Left ventricle myocardium inferior (tissue), 1 donor: Measurements from ENCODE around the gene ZDHHC22. TPM values are rescaled to one million over a fixed set of nuclear protein-coding genes. Genes with fewer than 3 reads are reported as not detected.

Source experiments
- DNase-seq: peaks from one replicate; pipeline ENCODE4 v3.0.0-alpha.2; 2020
- H3K27ac ChIP-seq: fragments of 200-600 bp; replicated peaks from 2 replicates; pipeline ENCODE4 v1.8.0; 2021
- H3K27me3 ChIP-seq: fragments of 200-600 bp; 2 replicates; pipeline ENCODE4 v1.8.0; 2021; ENCODE audit warnings: low read depth
- H3K36me3 ChIP-seq: fragments of 200-600 bp; 2 replicates; pipeline ENCODE4 v1.8.0; 2021
- H3K4me1 ChIP-seq: fragments of 200-600 bp; 2 replicates; pipeline ENCODE4 v1.8.0; 2021
- H3K4me3 ChIP-seq: fragments of 200-600 bp; 2 replicates; pipeline ENCODE4 v1.8.0; 2021; ENCODE audit warnings: mild to moderate bottlenecking, moderate library complexity
- H3K9me3 ChIP-seq: fragments of 200-600 bp; replicated peaks from 2 replicates; pipeline ENCODE4 v1.8.0; 2021
- intact Hi-C: fragments of 100-400 bp; cut with micrococcal nuclease; formaldehyde crosslinking; loops from one replicate; pipeline ENCODE4 v1.11.0; 2022
- total RNA-seq: library from RNA; stranded (reverse); fragmentation: NEBNext Ultra II Directional; extraction: Animal tissue kit (Norgen Biotek cat#: 25700); gene quantifications from one replicate; pipeline ENCODE4 v1.2.1, GENCODE V29; 2021
- TF ChIP-seq, protein P1 (sequence below): fragments of 200-600 bp; IDR thresholded peaks from 2 replicates; pipeline ENCODE4 v1.8.0; 2021; ENCODE audit warnings: antibody characterized with exemption, mild to moderate bottlenecking, borderline replicate concordance
- donor health status: DM: no; HTN: yes; CAD: no; lungs with severe emphysema.

Gene ZDHHC22
- total RNA-seq, 1 donor from 2014 or later: not detected

DNA sequence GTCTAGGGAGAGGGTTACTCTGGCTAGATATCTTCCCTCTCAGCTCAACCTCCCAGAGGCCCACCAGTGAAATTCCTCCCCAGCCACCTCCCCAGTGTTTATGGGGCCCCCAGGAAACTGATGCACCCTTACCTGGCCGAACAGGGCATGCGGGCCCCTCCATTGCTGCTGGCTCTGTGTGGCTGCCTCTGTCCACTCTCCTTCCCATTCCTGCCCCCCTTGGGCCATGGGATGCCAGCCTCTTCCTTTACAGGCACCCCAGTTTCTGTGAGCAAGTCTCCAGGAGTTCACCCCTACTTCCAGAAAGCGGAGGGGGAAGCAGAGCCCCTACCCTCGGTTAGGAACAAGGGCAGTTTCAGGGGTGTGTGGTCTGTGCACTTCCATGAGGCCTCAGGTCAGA lies 19.4 kb upstream of the ZDHHC22 start:
- H3K4me3 ChIP-seq: no peak overlapping the region
- intact Hi-C loops: no loop called here

DNA sequence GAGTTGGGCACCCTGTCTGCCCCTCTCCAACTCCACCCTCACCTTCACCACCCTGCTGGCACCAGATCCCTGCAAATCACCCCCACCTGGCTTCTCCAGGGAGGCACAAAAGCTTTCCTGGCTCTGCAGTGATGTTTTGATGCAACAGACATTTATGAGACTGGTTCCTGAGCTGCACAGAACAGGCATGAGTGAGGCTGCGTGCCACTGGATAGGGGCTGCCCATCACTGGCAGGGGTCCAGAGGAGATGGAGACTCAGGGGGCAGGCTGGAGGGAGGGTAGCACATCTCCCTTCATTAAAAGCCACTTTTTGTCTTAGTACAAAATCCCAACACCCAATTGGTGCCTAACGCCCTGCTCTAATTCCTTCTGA lies 17.3 kb upstream of the ZDHHC22 start:
- no peak for DNase-seq
- Histone ChIP-seq H3K4me3 (no peak overlapping the region), H3K9me3 (no peaks in the 10 kb centered on the region), H3K36me3 (no peaks in the 10 kb centered on the region), H3K27ac (no peak overlapping the region), H3K27me3 (peaks cover 77% of the 10 kb centered on the region), H3K4me1 (peaks cover 18% of the 10 kb centered on the region)
- TF ChIP-seq, protein P1, sequence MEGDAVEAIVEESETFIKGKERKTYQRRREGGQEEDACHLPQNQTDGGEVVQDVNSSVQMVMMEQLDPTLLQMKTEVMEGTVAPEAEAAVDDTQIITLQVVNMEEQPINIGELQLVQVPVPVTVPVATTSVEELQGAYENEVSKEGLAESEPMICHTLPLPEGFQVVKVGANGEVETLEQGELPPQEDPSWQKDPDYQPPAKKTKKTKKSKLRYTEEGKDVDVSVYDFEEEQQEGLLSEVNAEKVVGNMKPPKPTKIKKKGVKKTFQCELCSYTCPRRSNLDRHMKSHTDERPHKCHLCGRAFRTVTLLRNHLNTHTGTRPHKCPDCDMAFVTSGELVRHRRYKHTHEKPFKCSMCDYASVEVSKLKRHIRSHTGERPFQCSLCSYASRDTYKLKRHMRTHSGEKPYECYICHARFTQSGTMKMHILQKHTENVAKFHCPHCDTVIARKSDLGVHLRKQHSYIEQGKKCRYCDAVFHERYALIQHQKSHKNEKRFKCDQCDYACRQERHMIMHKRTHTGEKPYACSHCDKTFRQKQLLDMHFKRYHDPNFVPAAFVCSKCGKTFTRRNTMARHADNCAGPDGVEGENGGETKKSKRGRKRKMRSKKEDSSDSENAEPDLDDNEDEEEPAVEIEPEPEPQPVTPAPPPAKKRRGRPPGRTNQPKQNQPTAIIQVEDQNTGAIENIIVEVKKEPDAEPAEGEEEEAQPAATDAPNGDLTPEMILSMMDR: no peak
- intact Hi-C loops: no loop called here

More for the DNA sequence above, 19.4 kb upstream of the ZDHHC22 start:
- Histone ChIP-seq H3K36me3 (no peaks in the 10 kb centered on the region), H3K9me3 (no peaks in the 10 kb centered on the region), H3K27me3 (peaks cover 56% of the 10 kb centered on the region), H3K27ac (no peak overlapping the region), H3K4me1 (peaks cover 10% of the 10 kb centered on the region)
- DNase-seq: no peak
- TF ChIP-seq, protein P1: no peak

DNA sequence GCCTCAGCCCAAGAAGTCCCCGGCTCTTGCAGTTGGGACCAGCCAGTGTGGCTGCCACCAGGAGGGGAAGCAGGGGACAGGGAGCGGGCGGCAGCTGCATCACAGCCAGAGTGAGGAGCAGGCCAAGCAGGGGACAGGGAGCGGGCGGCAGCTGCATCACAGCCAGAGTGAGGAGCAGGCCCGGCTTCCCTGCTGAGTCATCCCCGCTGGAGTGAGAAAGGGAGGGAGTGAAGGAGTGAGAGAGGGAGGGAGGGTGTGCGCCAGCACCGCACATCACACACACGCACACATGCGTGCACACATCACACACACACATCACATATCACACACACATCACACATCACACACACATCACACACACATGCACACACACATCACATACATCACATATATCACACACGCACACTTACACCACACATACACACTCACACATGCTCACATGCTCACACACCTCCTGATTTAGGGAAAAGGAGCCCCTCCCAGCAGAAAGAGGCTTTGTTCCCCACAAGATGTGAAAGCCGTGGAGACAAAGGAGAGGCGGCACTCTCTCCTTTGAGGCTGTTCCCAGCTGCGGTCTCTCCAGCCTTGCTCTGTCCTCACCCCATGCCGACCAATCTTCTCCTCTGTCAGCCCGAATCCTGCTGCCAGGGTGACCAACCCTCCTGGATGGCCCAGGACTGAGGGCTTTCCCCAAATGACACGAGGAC lies 16.7 kb upstream of the ZDHHC22 start:
- Histone ChIP-seq H3K36me3 (no peaks in the 10 kb centered on the region), H3K4me1 (peaks cover 18% of the 10 kb centered on the region), H3K27me3 (peaks cover 79% of the 10 kb centered on the region), H3K9me3 (no peaks in the 10 kb centered on the region), H3K27ac (no peak overlapping the region), H3K4me3 (no peak overlapping the region)
- TF ChIP-seq, protein P1: no peak
- DNase-seq: peak; percentile 36
- intact Hi-C loops: no loop called here

DNA sequence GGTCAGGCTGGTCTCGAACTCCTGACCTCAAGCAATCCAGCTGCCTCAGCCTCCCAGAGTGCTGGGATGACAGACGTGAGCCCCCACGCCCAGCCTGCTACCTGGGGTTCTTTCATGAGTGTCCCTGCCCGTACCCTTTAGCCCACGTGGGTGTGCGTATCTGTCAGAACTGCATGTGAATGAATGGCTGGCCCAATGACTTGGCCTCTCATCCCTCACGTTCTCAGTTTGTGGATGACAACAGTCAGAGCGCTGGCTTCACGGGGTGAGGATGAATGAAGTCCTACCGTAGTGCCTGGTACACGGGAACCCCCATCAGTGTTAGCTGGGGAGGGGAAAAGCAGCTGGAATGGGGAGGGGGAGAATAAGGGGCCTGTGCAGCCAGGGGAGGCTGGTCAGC lies 16.1 kb upstream of the ZDHHC22 start:
- intact Hi-C loops: no loop called here
- DNase-seq: no peak
- no peak overlapping the region for H3K27ac ChIP-seq

DNA sequence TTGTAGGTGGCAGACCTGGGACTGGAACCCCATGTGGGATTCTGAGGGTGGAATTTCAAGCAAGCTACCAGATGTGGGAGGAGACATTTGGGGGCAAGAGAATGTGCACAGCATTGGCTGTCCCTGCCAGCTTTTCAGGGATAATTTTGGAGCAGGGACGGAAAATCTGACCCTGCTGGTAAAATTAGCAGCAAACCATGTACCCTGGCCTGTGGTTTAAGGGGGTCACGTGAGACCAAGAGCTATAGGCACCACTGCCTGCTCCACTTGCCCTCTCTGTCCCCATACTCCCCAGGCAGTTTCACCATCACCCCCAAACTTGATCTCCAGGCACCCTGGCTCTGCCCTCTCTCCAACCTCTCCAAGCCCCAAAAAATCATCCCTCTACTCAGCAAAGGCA lies 13.5 kb upstream of the ZDHHC22 start:
- TF ChIP-seq, protein P1: no peak
- H3K4me3 ChIP-seq: no peak overlapping the region
- no peaks in the 10 kb centered on the region for H3K9me3 ChIP-seq
- intact Hi-C loops: no loop called here
- peaks cover 67% of the 10 kb centered on the region for H3K27me3 ChIP-seq
- DNase-seq: no peak
- H3K4me1 ChIP-seq: peaks cover 18% of the 10 kb centered on the region
- H3K27ac ChIP-seq: no peak overlapping the region
- H3K36me3 ChIP-seq: no peaks in the 10 kb centered on the region

More for the DNA sequence above, 16.1 kb upstream of the ZDHHC22 start:
- H3K9me3 ChIP-seq: no peaks in the 10 kb centered on the region
- H3K27me3 ChIP-seq: peaks cover 79% of the 10 kb centered on the region
- H3K4me3 ChIP-seq: no peak overlapping the region
- peaks cover 18% of the 10 kb centered on the region for H3K4me1 ChIP-seq
- TF ChIP-seq, protein P1: no peak
- H3K36me3 ChIP-seq: no peaks in the 10 kb centered on the region
